Measurements from ENCODE around the gene SLC11A2.

The SLC11A2 gene

DNA sequence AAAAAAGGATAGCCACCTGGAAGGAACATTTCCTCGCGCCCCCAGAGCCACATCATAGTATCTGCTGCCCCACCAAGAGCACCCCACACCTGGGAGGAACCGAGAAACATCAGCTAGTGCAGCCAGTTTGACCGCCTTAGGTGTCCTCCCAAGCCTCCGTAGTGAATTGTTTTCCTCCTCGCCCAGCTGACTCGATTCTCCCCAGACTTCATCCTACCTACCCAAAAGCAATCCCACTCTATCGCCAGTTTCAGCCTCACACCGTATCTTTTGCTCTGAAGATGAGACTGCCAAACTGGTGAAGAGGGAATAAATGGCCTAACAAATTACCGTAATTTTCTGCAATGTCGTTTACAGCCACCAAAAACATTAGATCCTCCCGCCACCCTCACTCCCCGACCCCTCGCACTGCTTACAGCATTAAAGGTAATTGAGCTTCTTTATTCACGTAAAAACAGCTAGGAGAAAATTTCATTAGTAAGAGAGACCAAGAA lies 1.2 kb upstream of the SLC11A2 start:
- TF ChIP-seq, protein P1, sequence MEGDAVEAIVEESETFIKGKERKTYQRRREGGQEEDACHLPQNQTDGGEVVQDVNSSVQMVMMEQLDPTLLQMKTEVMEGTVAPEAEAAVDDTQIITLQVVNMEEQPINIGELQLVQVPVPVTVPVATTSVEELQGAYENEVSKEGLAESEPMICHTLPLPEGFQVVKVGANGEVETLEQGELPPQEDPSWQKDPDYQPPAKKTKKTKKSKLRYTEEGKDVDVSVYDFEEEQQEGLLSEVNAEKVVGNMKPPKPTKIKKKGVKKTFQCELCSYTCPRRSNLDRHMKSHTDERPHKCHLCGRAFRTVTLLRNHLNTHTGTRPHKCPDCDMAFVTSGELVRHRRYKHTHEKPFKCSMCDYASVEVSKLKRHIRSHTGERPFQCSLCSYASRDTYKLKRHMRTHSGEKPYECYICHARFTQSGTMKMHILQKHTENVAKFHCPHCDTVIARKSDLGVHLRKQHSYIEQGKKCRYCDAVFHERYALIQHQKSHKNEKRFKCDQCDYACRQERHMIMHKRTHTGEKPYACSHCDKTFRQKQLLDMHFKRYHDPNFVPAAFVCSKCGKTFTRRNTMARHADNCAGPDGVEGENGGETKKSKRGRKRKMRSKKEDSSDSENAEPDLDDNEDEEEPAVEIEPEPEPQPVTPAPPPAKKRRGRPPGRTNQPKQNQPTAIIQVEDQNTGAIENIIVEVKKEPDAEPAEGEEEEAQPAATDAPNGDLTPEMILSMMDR (IDR thresholded peaks at IDR 0.05; ENCODE audit: low read depth, low read length) = no peak
- DNase-seq (ENCODE audit: extremely low read depth, low read depth) = no peak

DNA sequence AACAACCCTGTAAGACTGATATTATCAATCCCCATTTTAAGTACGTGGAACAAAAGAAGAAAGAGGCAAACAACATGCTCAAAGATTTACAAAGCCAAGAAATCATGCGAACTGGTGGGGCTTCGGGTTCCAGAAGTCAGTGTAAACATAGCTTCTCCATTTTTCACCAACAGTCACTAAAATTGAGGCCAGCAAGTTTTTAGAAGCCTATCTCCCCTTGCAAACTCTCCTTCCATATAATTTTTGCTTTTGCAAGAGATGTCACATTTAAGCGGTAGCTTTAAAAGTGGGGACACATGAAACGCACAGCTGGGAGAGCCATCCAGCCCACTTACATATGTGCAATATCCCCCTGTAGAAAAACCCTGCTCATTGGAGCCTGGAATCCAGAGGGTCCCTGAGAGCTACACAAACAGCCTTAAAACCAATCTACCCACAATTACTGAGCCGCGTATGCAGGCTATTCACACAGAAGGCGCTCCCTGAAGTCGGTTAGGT lies 797 bp downstream of the SLC11A2 start:
- DNase-seq (ENCODE audit: extremely low read depth, low read depth) = no peak
- TF ChIP-seq, protein P1 (IDR thresholded peaks at IDR 0.05; ENCODE audit: low read depth, low read length) = no peak

DNA sequence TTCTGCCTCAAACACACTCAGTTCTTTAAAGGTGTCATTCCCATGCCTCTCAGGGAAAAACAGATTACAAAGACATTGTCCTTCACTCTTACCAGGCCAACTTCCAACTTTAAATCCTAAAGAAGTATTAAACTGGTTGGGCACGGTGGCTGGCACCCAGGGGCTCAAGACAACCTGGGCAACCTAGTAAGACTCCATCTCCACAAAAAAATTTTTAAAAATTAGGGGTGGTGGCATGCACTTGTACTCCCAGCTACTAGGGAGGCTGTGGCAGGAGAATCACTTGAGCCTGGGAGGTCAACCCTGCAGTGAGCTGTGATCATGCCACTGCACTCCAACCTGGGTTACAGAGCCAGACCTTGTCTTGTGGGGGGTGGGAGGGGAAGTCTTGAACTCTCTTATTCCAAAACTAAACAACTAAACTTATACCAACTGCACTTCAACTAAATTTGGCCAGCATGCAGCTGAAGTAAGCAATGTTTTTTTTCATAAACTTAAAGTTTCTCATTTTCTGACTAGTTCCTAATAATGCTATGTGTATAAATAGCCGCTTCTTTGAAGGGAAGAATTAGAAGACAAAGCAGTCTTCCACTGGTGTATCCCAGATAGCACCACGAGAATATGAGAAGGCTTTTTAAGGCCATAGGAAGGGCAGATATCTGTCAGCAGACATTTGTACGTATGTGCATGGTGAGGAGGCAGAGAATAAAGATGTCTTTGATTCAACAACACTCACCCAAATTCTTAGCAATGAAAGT lies 2.4 kb downstream of the SLC11A2 start:
- TF ChIP-seq, protein P1 (IDR thresholded peaks at IDR 0.05; ENCODE audit: low read depth, low read length) = no peak
- no peak for DNase-seq (ENCODE audit: extremely low read depth, low read depth)

DNA sequence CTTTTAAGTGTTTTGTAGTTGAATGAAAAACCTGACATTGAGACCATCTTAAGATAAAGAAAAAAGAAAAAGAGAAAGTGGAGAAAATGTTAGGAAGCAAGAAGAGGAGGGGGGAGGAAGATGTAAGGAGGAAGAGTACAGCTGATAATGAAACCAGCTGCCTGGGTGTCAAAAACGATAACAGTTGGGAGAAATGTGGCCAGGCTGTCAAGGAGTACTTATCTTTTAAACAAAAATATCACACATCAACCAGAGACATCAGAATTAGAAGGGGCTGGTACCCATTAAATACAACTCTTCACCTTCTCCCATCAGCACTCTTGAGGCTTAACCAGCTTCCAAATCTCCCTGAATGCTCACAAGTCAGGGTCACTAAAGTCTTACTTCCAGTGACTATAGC lies 4.5 kb downstream of the SLC11A2 start:
- TF ChIP-seq, protein P1 (IDR thresholded peaks at IDR 0.05; ENCODE audit: low read depth, low read length) = no peak
- DNase-seq (ENCODE audit: extremely low read depth, low read depth) = no peak

DNA sequence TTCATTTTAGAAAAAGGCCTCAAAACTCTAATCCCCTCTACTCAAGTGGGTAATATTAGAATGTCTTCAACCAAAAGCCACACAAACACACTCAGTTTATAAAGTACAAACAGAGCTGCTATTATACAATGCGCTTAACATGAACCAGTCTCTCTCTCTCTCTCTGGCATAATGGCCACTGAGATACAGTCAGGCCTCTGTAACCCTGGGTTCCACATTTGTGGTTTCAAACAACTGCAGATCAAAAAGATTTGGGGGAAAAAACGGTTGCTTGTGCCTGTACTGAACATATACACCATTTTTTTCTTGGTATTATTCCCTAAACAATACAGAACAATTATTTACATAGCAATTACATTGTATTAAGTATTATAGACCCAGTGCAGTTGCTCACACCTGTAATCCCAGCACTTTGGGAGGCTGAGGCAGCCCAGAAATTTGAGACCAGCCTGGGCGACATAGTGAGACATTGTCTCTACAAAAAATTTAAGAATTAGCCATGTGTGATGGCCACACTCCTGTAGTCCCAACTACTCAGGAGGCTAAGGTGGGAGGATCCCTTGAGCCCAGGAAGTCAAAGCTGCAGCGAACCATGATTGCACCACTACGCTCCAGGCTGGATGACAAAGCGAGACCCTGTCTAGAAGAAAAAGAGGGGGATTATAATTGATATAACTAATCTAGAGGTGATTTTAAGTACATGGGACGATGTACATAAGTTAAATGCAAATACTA lies 5.6 kb downstream of the SLC11A2 start:
- TF ChIP-seq, protein P1 (IDR thresholded peaks at IDR 0.05; ENCODE audit: low read depth, low read length) = no peak
- DNase-seq (ENCODE audit: extremely low read depth, low read depth) = no peak

DNA sequence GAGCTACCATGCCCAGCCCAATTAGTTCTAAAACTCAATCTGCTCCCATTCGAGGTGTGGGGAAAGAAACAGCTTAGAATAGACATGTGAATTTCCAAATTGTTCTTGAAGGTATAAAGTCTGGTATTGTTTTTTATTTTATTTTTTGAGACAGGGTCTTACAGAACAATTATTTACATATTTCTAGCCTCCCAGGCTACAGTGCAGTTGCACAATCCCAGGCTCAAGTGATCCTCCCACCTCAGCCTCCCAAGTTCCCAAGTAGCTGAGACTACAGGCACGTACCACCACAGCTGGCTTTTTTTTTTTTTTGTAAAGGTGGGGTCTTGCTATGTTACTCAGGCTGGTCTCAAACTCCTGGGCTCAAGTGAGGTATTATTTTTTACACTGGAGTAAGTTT lies 6.3 kb downstream of the SLC11A2 start:
- no peak for DNase-seq (ENCODE audit: extremely low read depth, low read depth)

More for the DNA sequence above, 6.3 kb downstream of the SLC11A2 start:
- TF ChIP-seq, protein P1 (IDR thresholded peaks at IDR 0.05; ENCODE audit: low read depth, low read length) = no peak
